ENCODE data around the gene IHH.

The IHH gene

GRCh38 chr2:219019436-219019835 is 41.3 kb downstream of the IHH start:
- DNase-seq (ENCODE audit: low spot score), result no peak

DNA sequence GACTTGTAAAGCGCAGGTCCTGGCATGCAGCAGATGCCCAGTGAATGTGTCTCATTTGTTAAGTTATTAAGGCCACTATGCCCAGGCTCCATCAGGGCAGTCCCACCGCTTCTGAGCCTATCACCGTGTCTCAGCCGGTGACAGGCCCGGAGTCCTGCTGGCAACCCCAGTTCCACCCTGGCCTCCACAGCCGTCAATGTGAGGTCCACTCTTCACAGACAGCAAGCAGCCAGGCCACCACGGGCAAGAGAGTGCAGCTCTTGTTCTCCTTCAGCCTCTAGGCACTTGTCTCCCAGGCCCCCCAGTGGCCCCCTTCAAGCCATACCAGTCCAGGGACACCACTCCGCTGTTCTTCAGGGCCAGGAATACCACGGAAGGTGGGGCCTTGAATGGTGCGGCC is 42.0 kb downstream of the IHH start:
- DNase-seq (ENCODE audit: low spot score), result no peak

DNA sequence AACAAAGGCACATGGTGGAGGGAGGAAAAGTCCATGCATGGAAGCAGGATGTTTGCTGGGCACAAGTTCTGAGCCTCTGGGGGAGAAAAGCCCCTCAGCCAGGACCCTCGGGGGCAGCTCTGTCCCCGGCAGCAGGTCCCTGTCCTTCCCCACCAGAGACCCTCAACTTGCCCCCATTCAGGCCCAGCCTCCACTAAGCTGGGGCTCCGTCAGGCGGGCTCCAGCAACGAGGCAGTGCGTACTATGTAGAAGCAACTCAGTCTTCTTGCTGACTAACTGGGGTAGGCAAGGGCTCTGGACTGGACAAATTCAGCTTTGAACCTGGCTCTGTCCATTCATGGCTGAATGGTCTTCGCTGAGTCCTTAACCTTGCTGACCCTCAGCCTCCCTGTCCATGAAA is 42.4 kb downstream of the IHH start:
- no peak for DNase-seq (ENCODE audit: low spot score)

DNA sequence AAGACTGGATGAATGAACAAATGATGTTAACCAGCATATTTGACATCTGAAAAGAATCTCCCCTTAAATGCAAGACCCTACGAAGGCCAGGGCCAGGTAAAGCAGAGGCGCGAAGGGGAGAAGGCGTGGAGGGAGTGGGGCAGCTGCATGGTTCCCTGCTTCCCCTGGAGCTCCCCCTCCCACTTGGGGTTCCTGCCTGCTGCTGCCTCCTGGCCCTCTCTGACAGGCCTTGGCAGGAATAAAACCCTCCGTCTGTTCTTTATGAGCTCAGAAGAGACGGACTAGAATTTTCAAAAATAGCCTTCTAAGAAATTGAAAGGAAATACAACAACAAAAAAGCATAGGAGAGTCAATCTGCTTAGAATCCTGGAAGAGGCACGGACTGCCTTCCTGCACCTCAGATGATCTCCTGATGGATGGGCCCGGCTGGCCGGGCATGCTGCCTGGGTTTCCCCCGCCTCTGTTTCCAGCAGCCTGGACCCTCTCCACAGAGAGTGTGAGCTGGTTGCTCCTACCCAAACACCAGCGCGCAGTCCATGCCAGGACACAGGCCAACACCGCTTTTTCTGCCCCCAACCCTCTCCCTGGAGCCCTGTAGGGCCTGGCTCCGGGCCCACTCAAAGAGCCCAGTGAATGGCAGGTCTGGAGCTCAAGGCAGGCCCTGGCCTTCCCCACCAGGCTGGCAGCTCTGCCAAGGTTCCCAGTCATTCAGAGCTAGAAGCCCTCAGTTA is 43.4 kb downstream of the IHH start:
- DNase-seq (ENCODE audit: low spot score), result no peak

GRCh38 chr2:219016721-219017120 is 44.0 kb downstream of the IHH start:
- no peak for DNase-seq (ENCODE audit: low spot score)

- DNase-seq (ENCODE audit: low spot score), result no peak
These were observed 49.8 kb downstream of the IHH start for GRCh38 chr2:219010873-219011272.

GRCh38 chr2:219010162-219010756 is 50.5 kb downstream of the IHH start:
- no peak for DNase-seq (ENCODE audit: low spot score)

- DNase-seq (ENCODE audit: low spot score), result no peak
These were observed 51.4 kb downstream of the IHH start for GRCh38 chr2:219009294-219009693.

All from AG08395 (cell line).